ENCODE measurements around the gene NRF1.

DNA sequence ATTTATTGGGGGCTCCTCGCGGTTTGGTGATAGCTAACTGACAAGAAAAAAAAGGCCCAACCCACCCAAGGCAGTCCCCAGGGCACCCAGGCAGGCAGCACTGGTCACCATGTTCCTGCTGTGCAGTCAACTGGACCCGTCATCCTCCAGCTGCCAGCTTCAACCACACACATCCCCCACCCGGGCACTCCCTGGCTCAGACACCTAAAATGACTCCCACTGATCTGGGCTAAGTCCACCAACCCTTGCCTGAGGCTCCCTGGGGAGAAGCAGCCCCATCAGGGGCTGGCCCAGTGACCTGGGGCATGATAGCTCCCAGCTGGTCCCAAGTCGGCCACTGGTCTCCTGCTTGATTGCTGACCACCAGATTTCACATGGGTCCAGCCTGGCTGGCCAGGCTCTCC lies 161.8 kb downstream of the NRF1 start:
- TF ChIP-seq CTCF (IDR thresholded peaks at IDR 0.05; ENCODE audit: low read length) (no peak), EZH2phosphoT487 (IDR thresholded peaks at IDR 0.05; ENCODE audit: low read length) (no peak), EZH2 (optimal IDR thresholded peaks at IDR 0.05; ENCODE audit: low read depth, low read length) (no peak)
